Measurements from ENCODE around the gene MRTFA.
"Not testable (repeated sequence)": the region's sequence is repeated elsewhere in the genome, so short reads cannot be mapped to it uniquely, and the experiment has no call there.

The MRTFA gene

DNA sequence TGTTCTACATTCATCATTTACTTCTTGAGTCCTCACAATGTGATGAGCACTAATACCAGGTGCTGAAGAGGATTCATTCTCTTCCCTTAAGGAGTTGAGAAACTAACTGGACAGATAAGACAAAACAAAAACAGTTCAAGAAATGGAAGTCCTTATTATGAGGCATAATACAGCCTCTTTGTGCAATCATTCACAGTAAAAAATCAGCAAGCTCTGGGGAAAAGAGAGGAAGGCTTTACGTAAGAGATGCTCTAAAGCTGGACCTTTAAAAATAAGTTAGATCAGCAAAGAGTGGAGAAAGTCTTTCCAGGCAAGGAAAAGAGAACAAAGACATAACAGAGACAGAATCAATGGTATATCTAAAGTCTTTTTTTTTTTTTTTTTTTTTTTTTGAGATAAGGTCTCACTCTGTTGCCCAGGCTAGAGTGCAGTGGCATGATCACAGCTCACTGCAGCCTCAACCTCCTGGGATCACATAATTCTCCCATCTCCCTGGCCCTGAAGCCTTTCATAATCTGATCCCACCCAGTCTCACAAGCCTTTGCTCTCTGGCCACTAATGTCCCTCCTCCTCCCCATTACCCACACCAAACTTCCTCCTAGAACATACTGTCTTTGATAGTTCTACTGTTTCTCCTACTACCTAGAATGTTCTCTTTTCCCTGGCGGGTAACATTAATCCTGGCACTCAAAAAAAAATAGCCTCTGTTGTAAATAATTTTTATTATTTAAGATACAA, 40.9 kb downstream of the MRTFA start:
- DNase-seq (ENCODE audit: low spot score): no peak

DNA sequence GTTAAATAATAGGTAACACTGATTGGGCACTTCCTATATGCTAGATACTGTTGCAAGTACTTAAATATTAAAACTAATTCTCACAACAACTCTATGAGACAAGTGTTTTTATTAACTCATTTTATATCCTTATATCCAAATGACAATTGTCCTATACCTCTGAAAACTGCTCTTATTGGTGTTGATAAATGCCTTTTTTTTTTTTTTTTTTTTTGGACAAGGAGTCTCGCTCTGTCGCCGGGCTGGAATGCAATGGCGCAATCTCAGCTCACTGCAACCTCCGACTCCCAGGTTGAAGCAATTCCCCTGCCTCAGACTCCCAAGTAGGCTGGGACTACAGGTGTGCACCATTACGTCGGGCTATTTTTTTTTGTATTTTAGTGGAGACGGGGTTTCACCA, 41.6 kb downstream of the MRTFA start:
- DNase-seq (ENCODE audit: low spot score): no peak

DNA sequence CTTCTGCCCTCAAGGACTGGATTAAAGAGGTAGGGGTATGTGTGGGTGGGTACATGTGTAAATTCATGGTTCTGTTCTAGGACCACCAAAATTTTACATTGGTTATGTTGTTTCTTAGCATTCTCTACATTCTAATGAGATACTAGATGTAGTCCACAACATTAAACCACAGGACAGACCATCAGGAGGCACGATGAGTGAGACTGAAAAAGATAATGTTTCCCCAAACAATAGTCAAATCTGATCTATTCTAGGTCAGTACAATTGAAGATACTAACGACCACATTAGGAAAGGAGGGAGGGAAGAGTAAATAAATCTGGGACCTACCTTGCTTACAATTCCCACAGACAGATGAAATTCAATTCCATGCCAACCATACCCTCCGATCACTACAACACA, 42.2 kb downstream of the MRTFA start:
- no peak for DNase-seq (ENCODE audit: low spot score)

DNA sequence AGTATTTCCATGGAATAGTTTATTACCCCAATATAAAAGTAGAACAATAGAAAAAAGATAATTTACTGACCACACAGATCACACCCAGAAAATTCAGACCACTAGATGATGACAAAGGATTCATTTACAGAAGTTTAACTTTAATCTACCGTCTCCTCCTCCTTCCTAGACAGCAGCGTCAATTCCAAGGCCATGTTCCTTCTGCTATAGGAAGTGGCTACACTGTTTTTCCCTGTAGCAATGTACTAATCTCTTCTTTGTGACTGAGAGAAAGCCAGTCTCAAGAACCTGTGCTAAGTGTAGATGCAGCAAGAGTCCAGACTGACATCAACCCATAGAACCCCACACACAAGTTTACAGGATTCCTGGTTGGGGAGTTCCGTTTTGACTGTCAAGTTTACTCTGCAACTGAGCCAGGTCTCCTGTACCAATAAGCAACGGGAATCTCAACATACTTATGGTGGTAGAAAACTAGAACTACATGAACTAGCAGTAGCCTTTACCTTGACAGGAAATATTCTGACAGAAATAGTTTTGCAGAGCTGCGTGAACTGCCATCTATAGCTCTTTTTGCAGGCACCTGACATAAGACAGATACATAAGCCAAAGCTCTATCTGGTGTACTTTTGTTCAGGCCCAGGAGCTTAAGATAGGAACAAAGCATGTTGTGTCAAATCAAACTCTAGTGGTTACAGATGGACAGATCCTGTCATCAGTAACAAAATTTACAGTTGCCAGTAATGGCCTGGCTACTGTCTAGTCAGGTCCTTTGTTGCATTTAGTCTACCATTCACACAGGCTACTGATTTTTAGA, 42.9 kb downstream of the MRTFA start:
- no peak for DNase-seq (ENCODE audit: low spot score)

DNA sequence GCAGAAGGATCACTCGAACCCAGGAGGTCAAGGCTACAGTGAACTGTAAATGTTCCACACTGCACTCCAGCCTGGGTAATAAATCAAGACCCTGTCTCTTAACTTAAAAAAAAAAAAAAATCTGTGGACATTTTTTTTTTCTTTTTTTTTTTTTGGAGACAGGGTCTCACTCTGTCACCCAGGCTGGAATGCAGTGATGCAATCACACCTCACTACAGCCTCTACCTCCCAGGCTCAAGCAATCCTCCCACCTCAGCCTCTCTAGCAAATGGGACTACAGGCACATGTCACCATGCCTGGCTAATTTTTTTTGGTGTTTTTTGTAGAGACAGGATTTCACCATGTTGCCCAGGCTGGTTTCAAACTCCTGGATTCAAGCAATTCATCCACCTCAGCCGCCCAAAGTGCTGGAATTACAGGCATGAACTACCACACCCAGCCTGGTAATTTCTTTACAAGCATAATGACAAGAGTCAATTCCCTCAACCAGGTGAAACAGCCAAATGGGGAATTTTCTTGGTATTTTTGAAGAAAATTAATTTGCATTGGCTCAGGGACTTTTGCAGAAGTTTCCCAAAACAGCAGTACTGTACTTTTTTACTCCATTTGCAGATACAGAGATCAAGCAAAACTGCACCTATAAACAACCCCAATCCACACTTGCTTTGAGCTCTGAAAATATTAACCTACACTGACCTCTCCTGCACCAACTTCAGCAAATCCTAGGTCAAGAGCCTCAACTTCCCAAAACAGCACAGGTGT, 44.0 kb downstream of the MRTFA start:
- DNase-seq (ENCODE audit: low spot score): no peak

DNA sequence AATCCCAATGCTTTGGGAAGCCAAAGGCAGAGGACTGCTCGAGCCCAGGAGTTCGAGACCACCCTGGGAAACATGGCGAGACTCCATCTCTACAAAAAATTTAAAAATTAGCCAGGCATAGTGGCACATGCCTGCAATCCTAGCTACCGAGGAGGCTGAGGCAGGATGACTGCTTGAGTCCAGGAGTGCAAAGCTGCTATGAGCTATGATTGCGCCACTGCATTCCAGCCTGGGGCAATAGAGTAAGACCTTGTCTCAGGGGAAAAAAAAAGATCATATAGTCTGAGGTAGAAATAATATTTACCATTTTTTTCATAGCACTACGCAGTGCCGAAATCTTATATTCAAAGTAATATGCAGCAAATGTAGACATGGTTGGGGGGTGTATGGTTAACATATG, 47.8 kb downstream of the MRTFA start:
- DNase-seq (ENCODE audit: low spot score): no peak

DNA sequence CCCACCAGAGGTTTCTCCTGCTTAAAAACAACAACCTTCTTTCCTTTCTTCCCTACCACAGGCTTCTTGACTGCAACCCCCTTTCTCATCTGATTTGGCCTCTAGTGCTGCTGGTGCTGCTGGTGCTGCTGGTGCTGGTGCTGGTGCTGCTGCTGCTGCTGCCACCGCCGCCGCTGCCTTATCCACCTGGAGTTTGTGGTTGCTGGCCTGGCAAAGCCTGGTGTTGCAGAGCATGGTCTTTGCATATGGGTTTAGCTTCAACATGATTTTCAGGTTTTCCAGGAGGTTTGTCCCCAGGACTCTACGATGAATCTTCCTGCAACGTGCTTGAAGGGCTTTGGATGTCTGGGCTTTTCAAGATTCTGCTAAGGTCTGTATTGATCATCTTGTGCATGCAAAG, 49.7 kb downstream of the MRTFA start:
- DNase-seq (ENCODE audit: low spot score): no peak

DNA sequence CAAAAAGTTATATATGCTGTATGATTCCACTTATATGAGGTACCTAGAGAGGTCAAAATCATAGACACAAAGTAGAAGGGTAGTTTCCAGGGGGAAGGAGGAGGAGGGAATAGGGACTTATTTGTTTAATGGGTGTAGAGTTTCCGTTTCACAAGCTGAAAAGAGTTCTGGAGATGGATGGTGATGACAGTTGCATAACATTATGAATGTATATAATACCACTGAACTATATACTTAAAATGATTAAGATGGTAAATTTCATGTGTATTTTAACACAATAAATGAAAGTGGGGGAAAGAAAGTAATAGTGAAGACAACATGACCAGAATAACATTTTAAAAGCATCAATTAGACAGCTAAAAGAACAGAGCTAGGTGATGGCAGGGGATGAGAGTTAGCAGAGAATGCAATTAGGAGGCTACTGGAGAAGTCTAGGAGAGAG, 51.2 kb downstream of the MRTFA start:
- no peak for DNase-seq (ENCODE audit: low spot score)

DNA sequence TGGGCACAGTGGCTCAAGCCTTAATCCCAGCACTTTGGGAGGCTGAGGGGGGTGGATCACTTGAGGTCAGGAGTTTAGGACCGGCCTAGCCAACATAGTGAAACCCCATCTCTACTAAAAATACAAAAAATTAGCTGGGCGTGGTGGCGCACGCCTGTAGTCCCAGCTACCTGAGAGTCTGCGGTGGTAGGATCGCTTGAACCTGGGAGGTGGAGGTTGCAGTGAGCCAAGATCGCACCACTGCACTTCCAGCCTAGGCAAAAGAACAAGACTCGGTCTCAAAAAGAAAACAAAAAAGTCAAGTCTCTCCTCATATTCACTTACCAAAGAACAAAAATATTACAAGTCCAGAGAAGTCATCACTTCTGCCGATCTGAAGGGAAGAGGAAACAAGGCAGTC, 51.8 kb downstream of the MRTFA start:
- DNase-seq (ENCODE audit: low spot score): not testable (repeated sequence)

DNA sequence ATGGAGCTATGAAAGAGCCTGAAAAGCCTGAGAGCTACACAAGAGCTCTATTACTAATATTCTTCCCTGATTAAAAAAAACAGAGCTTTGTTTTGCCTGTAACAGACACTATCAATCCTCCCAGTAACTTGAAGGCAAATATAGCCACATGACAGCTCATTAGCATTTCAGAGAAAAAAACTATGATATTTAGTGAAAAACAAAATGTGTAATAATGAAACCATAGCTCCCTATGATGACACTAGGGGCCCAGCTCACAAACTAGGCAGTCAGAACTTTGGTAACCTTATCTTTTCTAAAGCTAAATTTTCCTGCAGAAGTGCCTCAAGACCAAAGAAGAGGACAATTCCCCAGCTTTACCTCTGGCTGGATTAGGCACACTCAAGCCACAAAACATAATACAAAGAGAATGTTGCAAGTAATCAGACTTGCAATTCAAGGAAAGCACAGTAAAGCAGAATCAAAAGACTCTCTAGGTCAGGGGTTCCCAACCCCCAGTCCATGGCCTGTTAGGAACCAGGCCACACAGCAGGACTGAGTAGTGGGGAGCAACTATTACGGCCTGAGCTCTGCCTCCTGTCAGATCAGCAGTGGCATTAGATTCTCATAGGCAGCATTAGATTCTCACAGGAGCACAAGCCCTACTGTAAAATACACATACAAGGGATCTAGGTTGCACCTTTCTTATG, 53.3 kb downstream of the MRTFA start:
- DNase-seq (ENCODE audit: low spot score): no peak

DNA sequence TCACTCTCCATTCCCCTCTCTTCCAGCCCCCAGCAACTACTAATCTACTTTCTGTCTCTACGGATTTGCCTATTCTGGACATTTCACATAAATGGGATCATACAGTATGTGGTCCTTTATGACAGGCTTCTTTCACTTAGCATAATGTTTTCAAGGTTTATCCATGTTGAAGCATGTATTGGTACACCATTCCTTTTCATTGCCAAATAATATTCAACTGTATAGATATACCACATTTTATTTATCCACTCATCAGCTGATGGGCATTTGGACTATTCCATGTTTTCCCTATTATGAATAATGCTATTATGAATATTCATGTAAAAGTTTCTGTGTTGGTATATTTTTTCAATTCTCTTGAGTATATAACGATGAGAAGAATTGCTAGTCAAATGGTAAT, 54.5 kb downstream of the MRTFA start:
- no peak for DNase-seq (ENCODE audit: low spot score)

DNA sequence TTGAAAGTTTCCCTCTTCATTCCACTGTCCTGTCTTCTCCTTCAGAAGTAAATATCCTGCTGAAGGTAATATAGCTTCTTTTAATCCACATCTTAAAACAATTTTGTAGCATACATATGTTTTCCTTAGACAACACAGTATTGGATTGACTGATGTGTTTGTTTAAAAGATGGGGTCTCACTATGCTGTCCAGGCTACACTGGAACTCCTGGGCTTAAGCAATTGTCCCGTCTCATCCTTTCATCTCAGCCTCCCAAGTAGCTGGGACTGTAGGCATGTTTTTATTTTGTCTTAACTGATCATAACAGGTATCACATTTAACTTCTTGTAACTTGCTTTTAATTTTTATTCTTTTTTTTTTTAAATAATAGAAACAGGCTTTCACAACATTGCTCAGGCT, 55.9 kb downstream of the MRTFA start:
- no peak for DNase-seq (ENCODE audit: low spot score)

DNA sequence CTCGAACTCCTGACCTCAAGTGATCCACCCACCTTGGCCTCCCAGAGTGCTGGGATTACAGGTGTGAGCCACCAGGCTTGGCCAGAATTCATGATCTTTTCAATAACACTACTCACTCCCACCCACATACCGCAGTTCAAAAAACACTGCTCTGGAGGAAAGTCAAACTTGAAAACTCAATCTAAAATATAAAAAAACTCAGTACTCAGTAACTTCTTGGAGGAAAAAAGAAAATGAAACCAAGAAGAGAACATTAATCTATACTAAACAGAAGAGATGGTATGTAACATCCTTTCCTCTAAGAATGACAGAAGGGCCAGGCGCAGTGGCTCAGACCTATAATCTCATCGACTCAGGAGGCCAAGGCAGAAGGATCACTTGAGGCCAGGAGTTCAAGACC, 58.3 kb downstream of the MRTFA start:
- DNase-seq (ENCODE audit: low spot score): no peak

DNA sequence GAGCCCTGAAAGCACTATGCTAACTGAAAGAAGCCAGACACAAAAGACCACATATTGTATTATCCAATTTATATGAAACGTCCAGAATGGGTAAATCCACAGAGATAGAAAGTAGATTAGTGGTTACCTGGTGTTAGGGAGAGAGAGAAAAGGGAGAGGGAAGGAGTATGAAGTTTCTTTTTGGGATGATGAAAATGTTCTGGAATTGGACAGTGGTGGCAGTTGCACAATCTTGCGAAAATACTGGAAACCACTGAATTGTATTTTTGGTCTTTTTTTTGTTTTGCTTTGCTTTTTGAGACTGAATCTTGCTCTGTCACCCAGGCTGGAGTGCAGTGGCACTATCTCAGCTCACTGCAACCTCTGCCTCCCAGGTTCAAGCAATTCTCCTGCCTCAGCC, 63.5 kb downstream of the MRTFA start:
- no peak for DNase-seq (ENCODE audit: low spot score)

DNA sequence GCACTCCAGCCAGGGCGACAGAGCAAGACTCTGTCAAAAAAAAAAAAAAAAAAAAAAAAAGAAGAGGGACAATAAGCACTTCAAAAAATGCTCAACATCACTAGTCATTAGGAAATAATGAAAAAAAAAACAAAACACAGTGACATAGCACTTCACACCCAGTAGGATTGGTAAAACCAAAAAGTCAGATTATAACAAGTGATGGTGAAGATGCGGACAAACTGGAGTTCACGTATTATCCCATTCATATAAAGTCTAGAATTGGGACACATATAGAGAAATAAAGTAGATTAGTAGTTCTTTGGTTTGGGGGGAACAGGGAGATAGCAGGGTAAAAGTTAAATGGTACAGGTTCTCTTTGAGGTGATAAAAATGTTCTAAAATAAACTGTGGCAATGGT, 64.6 kb downstream of the MRTFA start:
- DNase-seq (ENCODE audit: low spot score): no peak

DNA sequence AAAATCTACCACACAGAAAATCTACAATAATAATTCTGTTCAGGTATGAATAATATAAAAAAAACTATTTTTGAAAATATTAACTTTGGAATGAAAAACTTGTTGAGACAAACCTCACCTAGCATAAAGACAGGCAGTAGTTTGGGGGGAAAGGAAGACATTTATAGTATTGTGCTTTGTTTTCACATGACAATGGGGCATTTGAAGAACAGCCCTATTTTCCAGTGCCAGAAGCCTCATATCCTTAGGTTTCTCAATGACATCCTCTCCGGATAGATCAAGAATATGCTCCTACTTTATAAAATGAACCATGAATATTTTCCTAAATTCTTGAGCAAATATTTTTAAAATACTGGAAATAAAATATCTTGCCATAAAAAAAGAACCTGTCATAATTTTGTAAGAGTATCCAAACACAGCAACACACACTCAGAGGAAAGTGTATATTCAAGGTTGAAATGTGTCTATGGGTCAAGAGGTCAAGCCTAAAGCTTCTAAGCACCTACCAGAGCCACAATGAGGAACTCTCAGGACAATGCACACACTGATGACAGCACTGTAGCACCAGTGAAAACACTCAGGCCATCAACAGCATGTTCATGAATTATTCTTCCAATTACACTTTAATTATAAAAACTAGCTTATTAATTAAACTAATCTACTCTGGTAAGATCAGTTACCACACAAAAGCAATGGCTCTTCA, 68.7 kb downstream of the MRTFA start:
- no peak for DNase-seq (ENCODE audit: low spot score)

DNA sequence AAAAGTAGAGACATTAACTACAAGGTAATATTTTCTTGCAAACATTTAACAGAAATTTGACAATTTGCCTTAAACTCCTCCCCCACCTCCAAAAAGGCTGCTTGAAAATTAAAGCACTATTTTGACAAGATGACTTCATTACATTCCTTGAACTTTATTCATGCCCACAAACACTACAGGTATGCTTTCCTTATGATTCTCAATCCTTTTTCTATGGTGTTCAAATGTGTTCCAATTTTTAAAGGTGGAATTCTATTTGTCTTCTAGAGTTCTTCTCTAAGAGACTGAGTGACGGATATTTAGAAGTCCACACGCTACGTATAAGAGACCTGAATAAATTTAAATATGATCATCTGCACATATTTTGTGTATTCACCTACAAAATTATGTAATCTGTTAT, 69.4 kb downstream of the MRTFA start:
- no peak for DNase-seq (ENCODE audit: low spot score)

DNA sequence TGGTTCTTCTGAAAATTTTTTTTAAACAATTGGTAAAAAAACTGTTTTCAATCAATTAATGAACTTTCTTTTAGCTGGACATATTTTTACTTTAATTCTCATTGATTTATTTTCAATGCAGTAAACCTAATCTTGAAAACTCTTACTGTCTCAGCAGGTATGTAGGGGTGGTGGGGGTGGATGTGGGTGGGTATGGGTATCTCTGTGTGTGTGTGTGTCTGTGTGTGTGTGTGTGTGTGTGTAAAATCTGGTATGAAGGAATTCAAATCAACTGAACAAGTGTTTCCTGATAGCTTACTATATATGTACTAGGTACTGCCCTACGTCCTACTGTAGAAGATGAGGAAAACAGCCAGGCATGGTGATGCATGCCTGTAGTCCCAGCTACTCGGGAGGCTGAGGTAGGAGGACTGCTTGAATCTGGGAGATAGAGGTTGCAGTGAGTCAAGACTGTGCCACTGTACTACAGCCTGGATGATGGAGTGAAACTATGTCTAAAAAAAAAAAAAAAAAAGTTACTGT, 75.5 kb downstream of the MRTFA start:
- no peak for DNase-seq (ENCODE audit: low spot score)

DNA sequence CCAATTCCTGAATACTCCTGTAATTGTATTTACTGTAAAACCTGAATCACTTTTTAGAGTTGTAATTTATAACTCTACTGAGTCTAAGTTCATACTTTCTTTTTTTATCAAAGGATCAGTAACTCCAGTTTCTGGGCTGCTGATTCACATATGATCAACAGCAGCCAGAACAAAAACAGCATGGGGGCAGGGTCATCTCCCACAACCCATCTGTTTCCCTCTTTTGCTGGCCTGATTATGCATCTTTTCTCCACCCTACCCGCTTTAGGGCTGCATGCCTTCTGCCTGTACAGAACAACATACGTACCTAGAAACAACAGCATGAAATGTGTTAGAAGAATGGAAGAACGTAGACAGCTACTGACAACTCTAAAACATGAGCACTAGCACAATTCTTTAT, 76.0 kb downstream of the MRTFA start:
- DNase-seq (ENCODE audit: low spot score): no peak

DNA sequence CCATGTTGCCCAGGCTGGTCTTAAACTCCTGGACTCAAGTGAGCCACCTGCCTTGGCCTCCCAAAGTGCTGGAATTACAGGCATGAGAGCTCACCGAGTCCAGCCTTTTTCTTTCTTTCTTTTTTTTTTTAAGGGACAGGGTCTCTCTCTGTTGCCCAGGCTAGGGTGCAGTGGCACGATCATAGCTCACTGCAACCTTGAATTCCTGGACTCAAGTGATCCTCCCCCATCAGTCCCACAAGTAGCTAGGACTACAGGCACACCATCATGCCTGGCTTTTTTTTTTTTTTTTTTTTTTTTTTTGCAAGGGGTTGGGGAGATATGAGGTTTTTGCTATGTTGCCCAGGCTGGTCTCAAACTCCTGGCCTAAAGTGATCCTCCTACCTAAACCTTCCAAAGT, 78.5 kb downstream of the MRTFA start:
- no peak for DNase-seq (ENCODE audit: low spot score)

DNA sequence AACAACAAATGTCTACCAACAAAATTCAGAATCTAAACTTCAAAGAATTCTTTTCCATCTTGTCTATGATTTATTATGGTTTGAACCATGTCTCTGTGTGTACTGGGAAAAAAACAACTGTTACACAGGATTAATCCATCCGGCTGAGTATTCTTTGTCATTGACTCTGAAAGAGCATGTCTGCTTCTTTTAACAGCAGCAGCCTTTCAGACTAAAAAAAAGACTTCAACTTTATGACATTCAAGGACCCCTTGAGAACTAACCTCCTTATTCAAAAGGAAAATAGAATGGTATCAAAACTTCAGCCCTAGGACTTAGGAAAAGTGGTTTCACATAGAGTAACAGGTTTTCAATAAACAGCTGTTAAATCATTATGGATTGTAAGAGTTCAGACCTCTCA, 79.9 kb downstream of the MRTFA start:
- DNase-seq (ENCODE audit: low spot score): no peak

All from AG08396 (cell line).